HepG2 (cell line): Measurements from ENCODE around the gene SSBP2.

Experiments
- NFRKB ChIP-seq: fragments of 450-650 bp; IDR thresholded peaks from 2 replicates; pipeline ENCODE4 v1.6.1; 2017
- ZSCAN29 ChIP-seq: sonication (generic); formaldehyde crosslinking; conservative IDR thresholded peaks from 2 replicates; pipeline ENCODE4 v1.4.0; 2020; ENCODE audit warnings: mild to moderate bottlenecking, missing genetic modification reagents

GRCh38 chr5:81428861-81429260 is 322.0 kb downstream of the SSBP2 start:
- no peak for TF ChIP-seq ZSCAN29 (CRISPR knock-in tag)
- TF ChIP-seq NFRKB = no peak
